Astrocyte (in vitro differentiated cells and primary cell): ENCODE data around the gene CACNA2D4. TPM values are rescaled to one million over a fixed set of nuclear protein-coding genes. Genes with fewer than 3 reads are reported as not detected.

Source experiments
- DNase-seq: peaks from one replicate; pipeline ENCODE4 v3.0.0-alpha.2; 2010; ENCODE audit warnings: low read depth
- FAIRE-seq: peaks from 2 replicates; lab custom pipeline; 2011; peaks lifted over from hg19 to GRCh38; lab: Jason Lieb, UNC
- H2AFZ ChIP-seq: 2 replicates; pipeline ENCODE4 v1.6.0; 2012; ENCODE audit warnings: low read depth, low read length, inconsistent platforms
- H3K27ac ChIP-seq: 2 replicates; pipeline ENCODE4 v1.5.1; 2011; ENCODE audit warnings: low read depth, low read length, inconsistent platforms
- H3K27me3 ChIP-seq: 2 replicates; pipeline ENCODE4 v1.6.0; 2011; ENCODE audit warnings: low read length, inconsistent platforms; ENCODE audit not compliant: insufficient read depth
- H3K36me3 ChIP-seq: 2 replicates; pipeline ENCODE4 v1.5.1; 2011; ENCODE audit warnings: low read length, inconsistent platforms; ENCODE audit not compliant: insufficient read depth
- H3K4me1 ChIP-seq: 2 replicates; pipeline ENCODE4 v1.5.1; 2011; ENCODE audit warnings: low read length, inconsistent platforms; ENCODE audit not compliant: insufficient read depth
- H3K4me2 ChIP-seq: 2 replicates; pipeline ENCODE4 v1.6.0; 2012; ENCODE audit warnings: low read length, inconsistent platforms
- H3K4me3 ChIP-seq: 2 replicates; pipeline ENCODE4 v1.5.1; 2011; ENCODE audit warnings: low read depth, mild to moderate bottlenecking, low read length, inconsistent platforms; ENCODE audit not compliant: insufficient read depth
- H3K79me2 ChIP-seq: 2 replicates; pipeline ENCODE4 v1.6.0; 2012; ENCODE audit warnings: mild to moderate bottlenecking, low read length, inconsistent platforms; ENCODE audit not compliant: insufficient read depth
- H3K9ac ChIP-seq: 2 replicates; pipeline ENCODE4 v1.6.0; 2012; ENCODE audit warnings: mild to moderate bottlenecking, low read length, inconsistent platforms
- H3K9me3 ChIP-seq: 2 replicates; pipeline ENCODE4 v1.5.1; 2012; ENCODE audit warnings: low read depth, mild to moderate bottlenecking, low read length, inconsistent platforms; ENCODE audit not compliant: insufficient read depth
- H4K20me1 ChIP-seq: 2 replicates; pipeline ENCODE4 v1.6.0; 2012; ENCODE audit warnings: low read length, inconsistent platforms; ENCODE audit not compliant: insufficient read depth
- H3K27ac Mint-ChIP-seq: one replicate; pipeline ENCODE4 v1.8.0; 2021; ENCODE audit warnings: mild to moderate bottlenecking, mixed read lengths; ENCODE audit not compliant: unreplicated experiment
- H3K27me3 Mint-ChIP-seq: one replicate; pipeline ENCODE4 v1.8.0; 2021; ENCODE audit warnings: low read depth, mixed read lengths; ENCODE audit not compliant: unreplicated experiment
- H3K36me3 Mint-ChIP-seq: one replicate; pipeline ENCODE4 v1.8.0; 2021; ENCODE audit warnings: low read depth, mixed read lengths; ENCODE audit not compliant: unreplicated experiment
- H3K4me1 Mint-ChIP-seq: one replicate; pipeline ENCODE4 v1.8.0; 2021; ENCODE audit warnings: low read depth, mixed read lengths; ENCODE audit not compliant: unreplicated experiment
- H3K4me3 Mint-ChIP-seq: one replicate; pipeline ENCODE4 v1.8.0; 2021; ENCODE audit warnings: mild to moderate bottlenecking, moderate library complexity, mixed read lengths; ENCODE audit not compliant: unreplicated experiment
- H3K9me3 Mint-ChIP-seq: one replicate; pipeline ENCODE4 v1.8.0; 2021; ENCODE audit warnings: mild to moderate bottlenecking, mixed read lengths; ENCODE audit not compliant: unreplicated experiment
- EZH2 ChIP-seq: IDR thresholded peaks from 2 replicates; pipeline ENCODE4 v1.6.1; 2012; ENCODE audit warnings: mild to moderate bottlenecking, low read length, inconsistent platforms; ENCODE audit not compliant: insufficient read depth
- total RNA-seq: library from RNA; stranded (reverse); gene quantifications from 2 replicates; pipeline ENCODE4 v1.2.1, GENCODE V29; 2021
- TF ChIP-seq, protein P1 (sequence below): IDR thresholded peaks from 2 replicates; pipeline ENCODE4 v1.5.1; 2011; ENCODE audit warnings: low read depth, mild to moderate bottlenecking, inconsistent platforms, low read length, moderate library complexity; ENCODE audit not compliant: insufficient read depth

Gene CACNA2D4
- total RNA-seq, 1 donor from 2014 or later = 0.09 TPM

DNA sequence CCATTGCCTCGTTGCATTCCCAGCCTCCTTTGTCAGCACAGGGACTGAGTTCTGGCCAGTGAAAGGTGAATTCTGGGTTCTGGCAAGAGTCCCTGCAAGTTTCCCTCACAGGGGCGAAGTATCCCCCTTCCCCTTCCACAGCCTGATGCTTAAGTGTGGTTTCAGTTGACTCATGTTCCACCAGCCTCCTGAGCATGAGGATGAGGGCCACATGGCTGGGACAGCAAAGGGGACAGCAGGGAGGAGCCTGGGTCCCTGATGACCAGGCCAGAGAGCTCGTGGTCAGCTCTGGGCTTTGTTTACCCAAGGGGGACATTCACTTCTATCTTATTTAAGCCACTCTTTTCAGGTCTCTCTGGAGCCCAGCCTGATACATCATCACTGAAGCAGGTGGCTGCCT is 36.5 kb downstream of the CACNA2D4 start:
- H3K36me3 ChIP-seq = no peaks in the 10 kb centered on the region
- FAIRE-seq = no peak
- no peaks in the 10 kb centered on the region for H3K9me3 ChIP-seq

DNA sequence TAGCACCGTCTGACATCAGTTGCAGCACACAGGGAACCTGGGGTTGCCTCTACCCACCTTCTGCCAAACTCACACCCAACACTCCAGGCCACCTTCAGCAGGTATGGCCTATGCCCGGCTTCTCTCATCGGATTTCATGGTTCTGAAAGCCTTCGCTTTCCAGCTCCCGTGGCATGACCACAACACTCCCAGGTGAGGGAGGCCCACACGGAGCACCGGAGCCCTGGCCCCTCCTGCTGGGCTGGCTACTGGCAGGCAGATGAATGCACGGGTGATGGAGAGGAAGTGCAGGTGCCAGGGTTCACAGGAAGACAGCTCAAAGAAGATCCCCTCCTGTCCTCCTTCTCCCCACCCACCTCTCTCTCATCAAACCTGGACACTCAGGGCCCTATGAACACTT is 37.2 kb downstream of the CACNA2D4 start:
- Mint-ChIP-seq H3K27me3 (peaks cover 51% of the 10 kb centered on the region), H3K4me1 (no peaks in the 10 kb centered on the region), H3K9me3 (peaks cover 3% of the 10 kb centered on the region), H3K27ac (no peak overlapping the region), H3K4me3 (no peak overlapping the region), H3K36me3 (no peaks in the 10 kb centered on the region)
- DNase-seq (no peak), FAIRE-seq (no peak)
- no peaks in the 10 kb centered on the region for H3K79me2 ChIP-seq
- H3K4me1 ChIP-seq = no peaks in the 10 kb centered on the region
- no peaks in the 10 kb centered on the region for H3K9me3 ChIP-seq
- peaks cover 11% of the 10 kb centered on the region for H3K27me3 ChIP-seq
- H2AFZ ChIP-seq = no peak overlapping the region
- H3K9ac ChIP-seq = no peak overlapping the region
- no peak overlapping the region for H3K27ac ChIP-seq
- TF ChIP-seq EZH2 = no peak
- TF ChIP-seq, protein P1, sequence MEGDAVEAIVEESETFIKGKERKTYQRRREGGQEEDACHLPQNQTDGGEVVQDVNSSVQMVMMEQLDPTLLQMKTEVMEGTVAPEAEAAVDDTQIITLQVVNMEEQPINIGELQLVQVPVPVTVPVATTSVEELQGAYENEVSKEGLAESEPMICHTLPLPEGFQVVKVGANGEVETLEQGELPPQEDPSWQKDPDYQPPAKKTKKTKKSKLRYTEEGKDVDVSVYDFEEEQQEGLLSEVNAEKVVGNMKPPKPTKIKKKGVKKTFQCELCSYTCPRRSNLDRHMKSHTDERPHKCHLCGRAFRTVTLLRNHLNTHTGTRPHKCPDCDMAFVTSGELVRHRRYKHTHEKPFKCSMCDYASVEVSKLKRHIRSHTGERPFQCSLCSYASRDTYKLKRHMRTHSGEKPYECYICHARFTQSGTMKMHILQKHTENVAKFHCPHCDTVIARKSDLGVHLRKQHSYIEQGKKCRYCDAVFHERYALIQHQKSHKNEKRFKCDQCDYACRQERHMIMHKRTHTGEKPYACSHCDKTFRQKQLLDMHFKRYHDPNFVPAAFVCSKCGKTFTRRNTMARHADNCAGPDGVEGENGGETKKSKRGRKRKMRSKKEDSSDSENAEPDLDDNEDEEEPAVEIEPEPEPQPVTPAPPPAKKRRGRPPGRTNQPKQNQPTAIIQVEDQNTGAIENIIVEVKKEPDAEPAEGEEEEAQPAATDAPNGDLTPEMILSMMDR = no peak
- no peaks in the 10 kb centered on the region for H4K20me1 ChIP-seq
- no peak overlapping the region for H3K4me2 ChIP-seq
- no peaks in the 10 kb centered on the region for H3K36me3 ChIP-seq
- no peak overlapping the region for H3K4me3 ChIP-seq

More for the DNA sequence above, 36.5 kb downstream of the CACNA2D4 start:
- Mint-ChIP-seq H3K27me3 (peaks cover 51% of the 10 kb centered on the region), H3K4me3 (no peak overlapping the region), H3K9me3 (peaks cover 3% of the 10 kb centered on the region), H3K27ac (no peak overlapping the region), H3K36me3 (no peaks in the 10 kb centered on the region), H3K4me1 (no peaks in the 10 kb centered on the region)
- H3K79me2 ChIP-seq = no peaks in the 10 kb centered on the region
- H3K4me3 ChIP-seq = no peak overlapping the region
- H2AFZ ChIP-seq = no peak overlapping the region
- DNase-seq = no peak
- H3K4me2 ChIP-seq = no peak overlapping the region
- peaks cover 12% of the 10 kb centered on the region for H3K27me3 ChIP-seq
- H3K4me1 ChIP-seq = no peaks in the 10 kb centered on the region
- no peak overlapping the region for H3K9ac ChIP-seq
- no peaks in the 10 kb centered on the region for H4K20me1 ChIP-seq
- no peak overlapping the region for H3K27ac ChIP-seq
- TF ChIP-seq, protein P1 = no peak
- no peak for TF ChIP-seq EZH2

DNA sequence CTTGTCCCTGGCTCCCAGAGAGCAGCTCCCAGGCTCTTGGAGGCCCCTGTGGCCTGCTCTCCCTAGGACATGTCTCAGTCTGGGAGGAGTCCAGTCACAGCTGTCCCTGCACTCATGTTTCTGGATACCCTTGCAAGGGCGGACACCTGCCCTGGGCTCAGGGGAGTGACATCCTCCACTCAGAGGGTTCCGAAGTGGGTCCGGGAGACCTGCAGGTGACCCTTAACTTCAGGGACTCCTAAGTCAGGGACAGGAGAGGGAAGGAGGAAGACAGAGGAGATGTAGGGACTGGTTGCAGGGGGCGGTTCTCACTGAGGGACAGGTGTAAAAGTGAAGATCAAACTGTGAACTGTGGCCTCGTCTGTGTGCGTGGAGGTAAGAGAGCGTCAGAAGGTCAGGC is 37.6 kb downstream of the CACNA2D4 start:
- Histone ChIP-seq H2AFZ (no peak overlapping the region), H3K9ac (no peak overlapping the region), H4K20me1 (no peaks in the 10 kb centered on the region), H3K4me2 (no peak overlapping the region), H3K4me1 (no peaks in the 10 kb centered on the region), H3K4me3 (no peak overlapping the region), H3K27me3 (peaks cover 10% of the 10 kb centered on the region), H3K27ac (no peak overlapping the region), H3K36me3 (no peaks in the 10 kb centered on the region), H3K79me2 (no peaks in the 10 kb centered on the region), H3K9me3 (no peaks in the 10 kb centered on the region)
- Mint-ChIP-seq H3K27me3 (peaks cover 51% of the 10 kb centered on the region), H3K36me3 (no peaks in the 10 kb centered on the region), H3K9me3 (peaks cover 3% of the 10 kb centered on the region), H3K4me3 (no peak overlapping the region), H3K27ac (no peak overlapping the region), H3K4me1 (no peaks in the 10 kb centered on the region)
- DNase-seq (no peak), FAIRE-seq (no peak)
- TF ChIP-seq, protein P1 = no peak
- TF ChIP-seq EZH2 = no peak
